Caki2 (cell line): ENCODE measurements around the gene DUSP1. TPM values are rescaled to one million over a fixed set of nuclear protein-coding genes. Genes with fewer than 3 reads are reported as not detected.

Experiments used
- DNase-seq: peaks from one replicate; pipeline ENCODE4 v3.0.0-alpha.2; 2015; ENCODE audit warnings: low read depth
- in situ Hi-C: cut with HindIII; loops from 2 replicates; pipeline ENCODE4 v1.10.0; 2016; ENCODE audit warnings: low sequenced_read_pairs, low pct_unique_long_range_greater_than_20kb, mixed read lengths
- total RNA-seq: library from RNA; depleted of rRNA; stranded (reverse); fragments of >200 nt; shearing (Covaris generic); gene quantifications from 2 replicates; pipeline ENCODE4 v1.2.3, GENCODE V29; 2014; ENCODE audit warnings: low replicate concordance

The DUSP1 gene
- total RNA-seq, 1 experiment from 2014 or later, result 159 TPM

DNA sequence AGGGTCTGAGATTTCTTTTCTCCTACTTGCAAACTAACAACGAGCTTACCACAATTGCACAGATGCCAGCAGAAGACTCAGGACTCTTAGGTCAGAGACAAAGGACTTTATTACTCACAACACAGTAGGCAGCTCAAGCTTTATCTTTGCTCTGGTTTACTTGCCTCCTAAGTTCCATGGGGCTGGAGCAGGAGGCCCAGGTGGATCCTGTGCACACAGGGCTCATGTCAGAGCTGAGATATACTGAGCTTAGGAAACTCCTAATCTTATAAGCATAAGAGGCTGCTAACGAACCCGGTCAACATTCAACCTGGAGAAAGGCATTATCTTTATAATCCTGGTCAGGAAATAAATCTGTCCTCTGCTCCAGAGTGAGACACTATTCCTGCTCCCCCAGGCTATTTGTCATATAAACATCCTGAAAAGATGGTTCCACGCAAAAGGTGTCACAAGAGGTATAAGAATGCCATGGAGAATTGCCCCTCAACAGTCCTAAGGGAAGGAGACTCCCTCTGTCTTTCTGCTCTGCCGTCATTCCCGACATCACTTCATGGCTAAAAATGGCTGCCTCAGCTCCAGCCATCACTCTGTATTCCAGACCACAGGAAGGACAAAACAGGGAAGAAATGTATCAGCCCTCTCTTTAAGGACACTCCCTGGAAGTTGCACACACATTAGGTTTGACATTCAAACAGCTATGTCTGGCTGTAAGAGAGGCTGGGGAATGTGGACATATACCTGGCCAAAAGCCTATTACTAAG, 16.2 kb downstream of the DUSP1 start:
- no peak for DNase-seq
- in situ Hi-C loops, result no loop called here

- in situ Hi-C loops, result no loop called here
- DNase-seq, result no peak
Measured at GRCh38 chr5:172753101-172753500, 17.9 kb downstream of the DUSP1 start.

- DNase-seq, result no peak
Measured at GRCh38 chr5:172751761-172752510, 19.1 kb downstream of the DUSP1 start.

GRCh38 chr5:172749881-172750633, 20.9 kb downstream of the DUSP1 start:
- in situ Hi-C loops, result no loop called here
- no peak for DNase-seq

More at GRCh38 chr5:172751761-172752510, 19.1 kb downstream of the DUSP1 start:
- in situ Hi-C loops, result no loop called here

DNA sequence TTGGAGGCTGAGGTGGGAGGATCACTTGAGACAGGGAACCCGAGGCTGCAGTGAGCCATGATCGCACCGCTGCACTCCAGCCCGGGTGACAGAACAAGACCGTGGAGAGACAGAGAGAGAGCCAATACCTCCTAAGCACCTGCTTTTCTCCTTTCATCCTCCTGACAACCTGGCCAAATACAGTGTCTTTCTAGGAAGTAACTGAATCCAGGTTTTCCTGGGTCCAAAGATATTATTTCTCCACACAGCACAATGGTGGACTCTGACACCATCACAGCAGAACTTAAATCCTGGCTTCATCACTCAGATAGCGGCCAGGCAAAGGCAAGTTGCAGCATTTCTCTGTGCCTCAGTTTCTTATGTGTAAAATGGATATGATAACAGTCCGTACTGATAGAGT, 21.9 kb downstream of the DUSP1 start:
- in situ Hi-C loops, result no loop called here
- DNase-seq, result no peak

DNA sequence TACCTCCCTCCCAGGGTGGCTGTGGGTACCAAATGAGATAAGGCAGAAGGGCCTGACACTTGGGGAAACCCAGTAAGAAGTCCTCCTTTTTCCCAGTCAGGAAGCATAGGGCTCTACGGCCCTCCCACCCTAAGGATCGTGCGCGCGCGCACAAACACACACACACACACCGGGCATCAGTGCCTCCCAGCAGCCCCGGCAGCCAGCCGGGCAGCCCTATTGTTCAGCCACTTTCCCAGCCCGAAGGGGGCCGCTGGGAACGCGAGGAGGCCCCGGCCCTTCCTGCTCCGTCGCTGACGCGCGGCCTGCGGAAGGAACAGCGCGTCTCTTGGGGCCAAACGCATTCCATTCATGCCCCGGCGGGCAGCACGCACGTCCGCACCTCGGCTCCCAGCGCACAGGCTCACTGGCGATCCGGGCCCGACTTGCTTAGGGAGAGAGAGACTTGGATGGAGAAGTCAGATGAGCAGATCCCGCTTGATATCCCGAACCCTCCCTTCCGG, 22.6 kb downstream of the DUSP1 start:
- in situ Hi-C loops, result no loop called here
- DNase-seq, result no peak

GRCh38 chr5:172747471-172747870, 23.5 kb downstream of the DUSP1 start:
- DNase-seq, result no peak
- in situ Hi-C loops, result no loop called here

DNA sequence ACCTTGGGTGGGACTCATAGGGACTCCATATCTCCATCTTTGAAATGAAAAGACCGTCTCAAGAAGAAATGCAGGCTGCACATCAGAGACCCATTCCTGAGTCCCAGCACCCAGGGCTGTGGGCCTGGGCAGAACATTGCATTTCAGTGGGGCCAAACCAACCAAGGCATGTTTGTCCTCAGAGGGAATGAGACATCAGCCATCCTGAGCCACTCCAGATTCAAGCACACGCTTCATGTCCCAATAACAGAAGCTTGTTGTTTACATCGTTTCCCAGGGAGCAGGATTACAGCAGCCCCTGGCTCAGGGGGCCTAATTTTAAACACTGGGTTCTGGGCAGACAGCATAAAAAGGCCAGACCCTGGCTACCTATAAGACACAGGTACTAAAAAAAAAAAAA, 24.3 kb downstream of the DUSP1 start:
- in situ Hi-C loops, result no loop called here
- no peak for DNase-seq

DNA sequence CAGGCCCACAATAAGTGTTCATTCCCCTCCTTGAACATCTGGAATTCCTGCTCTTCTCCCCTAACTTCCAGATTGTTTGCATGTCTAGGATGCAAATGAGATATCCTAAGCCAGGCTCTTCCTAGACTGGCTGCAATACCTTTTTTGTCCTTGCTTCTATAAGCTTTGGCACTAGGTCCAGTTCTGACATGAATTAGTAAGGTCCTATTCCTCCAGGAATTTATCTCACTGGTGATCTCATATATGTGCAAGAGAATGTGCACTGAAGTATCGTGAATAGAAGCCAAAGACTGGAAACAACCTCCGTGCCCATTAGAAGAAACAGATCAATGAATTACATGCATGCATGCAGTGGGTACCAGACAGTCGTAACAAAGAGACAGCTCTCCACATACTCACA, 25.2 kb downstream of the DUSP1 start:
- in situ Hi-C loops, result no loop called here
- no peak for DNase-seq

DNA sequence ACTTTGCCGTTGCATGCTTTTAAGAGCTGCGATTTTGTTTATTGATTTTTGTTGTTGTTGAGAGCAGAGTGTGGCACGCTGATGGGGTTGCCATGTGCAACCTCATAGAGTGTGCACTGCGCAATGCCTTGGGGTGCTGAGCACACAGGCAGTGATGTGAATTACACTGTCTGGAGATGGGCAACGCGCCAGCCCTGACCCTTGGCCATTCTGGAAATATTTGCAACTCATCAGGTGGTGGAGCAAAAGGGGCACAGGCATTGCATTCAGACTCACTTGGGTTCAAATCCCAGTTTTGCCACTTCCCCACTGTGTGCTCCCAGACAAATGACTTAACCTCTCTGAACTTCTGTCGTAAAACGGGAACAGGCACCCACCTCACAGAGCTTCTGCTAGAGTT, 25.6 kb downstream of the DUSP1 start:
- in situ Hi-C loops, result no loop called here
- DNase-seq, result no peak

GRCh38 chr5:172744123-172745104, 26.6 kb downstream of the DUSP1 start:
- no peak for DNase-seq
- in situ Hi-C loops, result no loop called here

DNA sequence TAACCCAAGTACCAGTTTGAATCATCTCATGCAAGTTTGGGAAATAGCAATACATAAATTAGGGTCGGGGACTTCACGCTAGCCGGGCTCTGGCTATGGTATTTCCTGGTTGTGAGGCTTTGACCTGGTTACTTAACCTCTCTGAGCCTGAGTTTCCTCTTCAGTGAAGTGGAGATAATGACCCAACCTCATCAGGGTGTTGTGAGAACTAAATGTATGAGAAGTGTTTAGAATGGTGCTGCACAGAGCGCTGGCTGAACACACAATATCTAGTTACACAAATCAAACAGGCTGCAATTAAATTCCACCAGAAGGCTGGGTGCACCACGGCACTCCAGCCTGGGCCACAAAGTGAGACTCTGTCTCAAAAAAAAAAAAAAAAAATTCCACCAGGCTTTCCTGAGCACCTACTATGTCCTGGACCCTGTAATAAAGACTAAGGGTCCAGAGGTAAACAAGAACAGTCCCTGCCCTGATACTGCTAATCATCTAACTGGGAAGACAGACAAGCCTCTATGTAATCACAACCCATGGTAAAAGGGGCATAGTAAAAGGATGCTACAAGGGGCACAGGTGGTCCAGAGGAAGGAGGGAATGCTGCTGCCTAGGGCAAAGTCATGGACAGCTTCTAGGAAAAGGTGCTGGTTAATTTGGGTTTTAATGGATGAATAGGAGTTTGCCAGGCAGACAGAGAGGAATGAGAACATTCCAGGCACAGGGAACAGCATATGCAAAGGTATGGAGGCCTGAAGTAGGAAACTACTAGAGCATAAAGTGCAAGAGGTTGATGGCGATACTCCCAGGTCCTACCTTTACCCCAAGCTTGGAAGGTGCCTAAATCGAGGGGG, 27.7 kb downstream of the DUSP1 start:
- DNase-seq, result no peak
- in situ Hi-C loops, result no loop called here

DNA sequence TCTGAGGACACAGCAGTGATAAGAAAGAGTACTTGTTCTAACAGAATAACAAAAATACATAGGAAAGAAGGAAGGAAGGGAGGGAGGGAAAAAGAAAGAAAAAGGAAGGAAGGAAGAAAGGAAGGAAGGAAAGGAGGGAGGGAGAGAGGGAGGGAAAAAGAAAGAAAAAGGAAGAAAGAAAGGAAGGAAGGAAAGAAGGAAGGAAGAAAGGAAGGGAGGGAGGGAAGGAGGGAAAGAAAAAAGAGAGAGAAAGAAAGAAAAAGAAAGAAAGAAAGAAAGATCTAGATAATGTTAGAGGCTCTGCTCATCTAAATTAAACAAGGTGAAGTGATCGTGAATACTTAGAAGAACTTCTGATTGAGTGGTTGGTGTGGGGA, 29.8 kb downstream of the DUSP1 start:
- no peak for DNase-seq
- in situ Hi-C loops, result no loop called here

DNA sequence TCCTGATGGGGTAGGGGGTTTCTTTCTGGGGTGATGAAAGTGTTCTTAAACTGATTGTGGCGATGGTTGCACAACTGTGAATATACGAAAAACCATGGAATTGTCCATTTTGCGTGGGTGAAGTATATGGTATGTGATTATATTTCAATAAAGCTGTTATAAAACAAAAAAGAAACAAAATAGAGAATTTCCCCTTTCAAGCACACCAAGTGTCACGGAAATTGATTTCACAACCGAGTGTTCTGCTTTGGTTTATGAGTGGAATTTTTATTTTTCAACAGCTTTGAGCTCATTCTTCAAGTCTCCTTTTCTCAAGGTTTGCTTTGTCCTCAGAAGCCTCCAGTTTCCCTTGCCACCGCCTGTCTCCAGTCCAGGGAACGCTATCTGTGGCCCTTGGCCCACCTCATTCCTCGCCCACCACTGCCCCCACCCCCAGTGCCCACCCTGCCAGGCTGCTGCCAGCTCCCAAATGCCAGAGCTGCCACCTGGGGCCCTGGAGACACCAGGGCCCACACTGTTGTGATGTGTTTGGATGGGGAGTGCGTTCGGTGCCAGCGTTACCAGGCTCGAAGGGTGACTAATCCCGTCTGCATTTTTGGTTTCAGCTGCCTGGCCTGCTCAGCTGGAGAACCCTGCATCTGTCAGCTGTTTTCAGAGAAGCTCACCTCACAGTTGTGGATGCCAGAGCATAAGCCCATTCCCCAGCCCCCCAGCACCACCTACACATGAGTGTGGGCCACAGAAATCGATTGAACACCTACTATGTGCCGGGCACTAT, 30.4 kb downstream of the DUSP1 start:
- in situ Hi-C loops, result no loop called here
- peak; percentile 32 for DNase-seq

DNA sequence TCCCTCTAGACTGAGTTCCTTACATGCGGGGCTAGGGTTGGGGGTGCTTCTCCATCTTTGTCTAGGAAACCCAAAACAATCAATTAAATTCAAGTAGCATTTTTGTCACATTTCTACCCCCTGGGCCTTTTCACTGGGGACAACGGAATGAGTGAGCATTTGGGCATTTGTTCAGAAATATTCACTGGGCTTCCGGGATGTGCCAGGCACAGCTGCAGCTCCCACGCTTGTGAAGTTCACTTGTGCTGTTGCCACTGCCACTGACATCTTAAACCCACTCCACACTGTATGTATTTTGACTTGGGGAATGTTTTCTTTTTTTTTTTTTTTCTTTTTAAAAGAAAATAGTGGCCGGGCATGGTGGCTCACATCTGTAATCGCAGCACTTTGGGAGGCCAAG, 31.6 kb downstream of the DUSP1 start:
- in situ Hi-C loops, result no loop called here
- no peak for DNase-seq

DNA sequence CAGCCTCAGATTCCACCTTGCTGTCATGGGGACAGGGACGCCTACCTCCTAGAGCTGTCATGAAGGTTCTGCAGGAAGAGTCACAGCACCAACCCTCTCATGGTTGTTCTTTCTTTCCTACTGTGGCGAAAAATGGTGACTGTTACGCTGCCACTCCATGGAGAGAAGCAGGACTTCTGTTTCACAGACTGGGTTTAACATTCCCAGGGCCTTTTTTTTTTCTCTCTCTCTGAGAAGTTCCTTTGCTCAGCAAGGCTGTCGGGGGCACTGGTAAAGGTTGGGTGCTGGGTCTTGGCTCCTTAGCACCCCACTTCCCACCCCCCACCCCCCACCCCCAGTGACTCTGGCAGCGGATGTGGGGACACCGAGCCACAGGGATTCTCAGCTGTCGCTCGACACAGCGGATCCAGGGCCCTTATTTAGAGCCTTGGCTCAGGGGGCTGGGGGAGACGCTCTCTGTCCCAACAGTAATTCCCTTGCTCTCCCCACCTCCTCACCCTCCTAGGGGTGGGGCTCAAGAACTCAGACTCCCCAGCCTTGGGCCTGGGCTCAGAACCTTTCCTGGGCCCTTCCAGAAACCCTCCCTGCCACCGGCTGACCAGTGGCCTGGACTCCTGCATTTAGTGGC, 34.4 kb downstream of the DUSP1 start:
- in situ Hi-C loops, result no loop called here
- no peak for DNase-seq
